K562 (cell line): ENCODE data around the gene TBC1D3B. TPM values are rescaled to one million over a fixed set of nuclear protein-coding genes. Genes with fewer than 3 reads are reported as not detected.

Experiments used
- ATAC-seq: fragments of 200-7000 bp; cut with Tn5 transposase; 3 replicates; pipeline ENCODE4 v1.9.1; 2020; ENCODE audit warnings: moderate library complexity
- BruUV-seq: library from RNA; stranded (reverse); fragments of 400-500 nt; replicated peaks from 2 replicates; lab custom pipeline; 2021; lab: Mats Ljungman, UMichigan
- CTCF ChIA-PET: fragments of 300-600 bp; formaldehyde crosslinking; extraction: SDS; loops from one replicate; lab custom pipeline; 2021; ENCODE audit warnings: low intra/inter-chr PET ratio; lab: Yijun Ruan, JAX
- POLR2A ChIA-PET: fragments of 300-600, 350-650 bp; sonication (Branson Sonifier 250); formaldehyde crosslinking; extraction: SDS; loops from one replicate; lab custom pipeline; 2021; ENCODE audit warnings: antibody characterized with exemption, inconsistent platforms; lab: Yijun Ruan, JAX
- DNase-seq, 4 experiments: peaks; one replicate each; pipeline versions ENCODE4 v3.0.0 to v3.0.0-alpha.2; 2011 to 2018; ENCODE audit warnings: low spot score in 3 of 4, mixed read lengths in 3 of 4; ENCODE audit errors: extremely low read depth in 1 of 4
- FAIRE-seq: peaks from 2 replicates; lab custom pipeline; 2011; peaks lifted over from hg19 to GRCh38; lab: Jason Lieb, UNC
- H2AFZ ChIP-seq: 2 replicates; pipeline ENCODE4 v1.6.0; 2011; ENCODE audit warnings: low read depth, low read length, control low read depth, inconsistent platforms
- H3K27ac ChIP-seq: fragments of 200-600 bp; 3 replicates; pipeline ENCODE4 v1.8.0; 2011; ENCODE audit warnings: low read depth, mild to moderate bottlenecking, control low read depth, inconsistent platforms, low read length, moderate library complexity, mixed read lengths; ENCODE audit errors: extremely low read depth
- H3K27me3 ChIP-seq, 2 experiments: fragments of 300-600 bp in 1 of 2; 2 replicates in 1 of 2; 3 replicates in 1 of 2; pipeline versions ENCODE4 v1.6.0 to v1.8.0; 2011; ENCODE audit warnings: inconsistent platforms in 2 of 2, low read length in 2 of 2, mild to moderate bottlenecking in 1 of 2, mixed read lengths in 1 of 2, moderate library complexity in 1 of 2; ENCODE audit not compliant: control insufficient read depth in 2 of 2, insufficient read depth in 2 of 2
- H3K36me3 ChIP-seq: fragments of 300-600 bp; 3 replicates; pipeline ENCODE4 v1.8.0; 2011; ENCODE audit warnings: mild to moderate bottlenecking, low read length, inconsistent platforms; ENCODE audit not compliant: control insufficient read depth, insufficient read depth
- H3K4me1 ChIP-seq, 2 experiments: fragments of 200-600 bp in 1 of 2; replicated peaks in 1 of 2; 2 replicates in 1 of 2; 3 replicates in 1 of 2; pipeline versions ENCODE4 v1.5.1 to v1.8.0; 2011; ENCODE audit warnings: inconsistent platforms in 2 of 2, low read length in 2 of 2, mild to moderate bottlenecking in 1 of 2, mixed read lengths in 1 of 2, moderate library complexity in 1 of 2; ENCODE audit not compliant: control insufficient read depth in 2 of 2, insufficient read depth in 2 of 2
- H3K4me2 ChIP-seq: 2 replicates; pipeline ENCODE4 v1.6.1; 2011; ENCODE audit warnings: low read length, control low read depth, inconsistent platforms, mixed read lengths; ENCODE audit not compliant: insufficient read depth
- H3K4me3 ChIP-seq: fragments of 200-600 bp; sonication (generic), shearing (Covaris generic); 2 replicates; pipeline ENCODE4 v1.5.1; 2016; ENCODE audit warnings: control low read depth, inconsistent platforms
- H3K79me2 ChIP-seq: fragments of 200-600 bp; 3 replicates; pipeline ENCODE4 v1.8.0; 2011; ENCODE audit warnings: low read length, inconsistent platforms; ENCODE audit not compliant: control insufficient read depth, insufficient read depth
- H3K9ac ChIP-seq, 2 experiments: 2 replicates each; pipeline versions ENCODE4 v1.6.0 to v1.6.1; 2011; ENCODE audit warnings: low read depth in 2 of 2, low read length in 2 of 2, control low read depth in 1 of 2, inconsistent platforms in 1 of 2, mild to moderate bottlenecking in 1 of 2, mixed read lengths in 1 of 2; ENCODE audit not compliant: insufficient read depth in 1 of 2
- H3K9me1 ChIP-seq: one replicate; pipeline ENCODE4 v1.6.0; 2011; ENCODE audit warnings: inconsistent platforms, mild to moderate bottlenecking, low read length, moderate library complexity; ENCODE audit not compliant: control insufficient read depth, insufficient read depth
- H3K9me3 ChIP-seq: replicated peaks from 2 replicates; pipeline ENCODE4 v1.5.1; 2011; ENCODE audit warnings: low read depth, low read length, inconsistent platforms; ENCODE audit not compliant: control insufficient read depth, insufficient read depth
- H4K20me1 ChIP-seq: replicated peaks from 2 replicates; pipeline ENCODE4 v1.6.1; 2011; ENCODE audit warnings: low read length, inconsistent platforms, mixed read lengths; ENCODE audit not compliant: control insufficient read depth, insufficient read depth
- HNRNPK ChIP-seq: fragments of 200-400 bp; formaldehyde crosslinking; IDR thresholded peaks from one replicate; pipeline ENCODE4 v1.6.1; 2018; ENCODE audit warnings: mild to moderate bottlenecking, low read depth, low read length; ENCODE audit not compliant: poor library complexity, severe bottlenecking
- NCOR1 ChIP-seq: fragments of 450-650 bp; IDR thresholded peaks from 2 replicates; pipeline ENCODE4 v1.6.1; 2016; ENCODE audit warnings: mild to moderate bottlenecking, moderate library complexity
- ZBTB7A ChIP-seq: IDR thresholded peaks from 2 replicates; pipeline ENCODE4 v1.6.1; 2011; ENCODE audit warnings: low read depth, mild to moderate bottlenecking, low read length, moderate library complexity, borderline replicate concordance; ENCODE audit not compliant: control insufficient read depth
- ZNF764 ChIP-seq: fragments of 250-450 bp; sonication (Bioruptor Pico); IDR thresholded peaks from 2 replicates; pipeline ENCODE4 v1.4.0; 2020; ENCODE audit warnings: low read depth, mild to moderate bottlenecking, moderate library complexity
- WGBS: fragments of 100-300 bp; shearing (Covaris generic); methylation state at CpG from one replicate; pipeline ENCODE4 v1.1.6; 2016; ENCODE audit warnings: low coverage, mixed read lengths; ENCODE audit not compliant: insufficient coverage; ENCODE audit errors: missing lambda C conversion rate; 5-methylcytosine and 5-hydroxymethylcytosine counted together
- in situ Hi-C: fragments of 300-500 bp; cut with MboI; formaldehyde crosslinking; loops from 4 replicates; pipeline ENCODE4 v1.15.0; 2018; ENCODE audit warnings: inconsistent platforms, mixed read lengths
- intact Hi-C: fragments of 100-400 bp; cut with micrococcal nuclease; formaldehyde crosslinking; loops from 2 replicates; pipeline ENCODE4 v1.14.2; 2022
- polyA plus RNA-seq, 8 experiments: library from polyadenylated mRNA; depleted of rRNA in 4 of 8; stranded (reverse) in 5 of 8; unstranded in 3 of 8; fragments of >200 nt; fragmentation: Nextera tagmentation in 2 of 8; fragmentation: Illumina TruSeq in 1 of 8; extraction: Ambion mirVana in 2 of 8; extraction: Trizol in 1 of 8; gene quantifications; 2 replicates each; pipeline versions ENCODE4 v1.2.1 to v1.2.3, GENCODE V29; 2011 to 2014; ENCODE audit warnings: inconsistent platforms in 1 of 8, missing spikeins in 1 of 8
- total RNA-seq, 7 experiments: library from RNA; depleted of rRNA in 6 of 7; stranded (reverse); fragments of >200 nt in 6 of 7; fragmentation: Illumina TruSeq in 2 of 7; extraction: Trizol in 2 of 7; gene quantifications; 2 replicates each; pipeline versions ENCODE4 v1.2.1 to v1.2.3, GENCODE V29; 2011 to 2021; ENCODE audit warnings: low replicate concordance in 1 of 7
- TF ChIP-seq, protein P1 (sequence below): fragments of 450-650 bp; IDR thresholded peaks from one replicate; pipeline ENCODE4 v1.6.1; 2018; ENCODE audit warnings: mild to moderate bottlenecking, moderate library complexity; ENCODE audit not compliant: partially characterized antibody

TBC1D3B gene
- total and polyA plus RNA-seq, 9 of the 15 experiments (the other 6 are each of a cell fraction or from before 2014, with no cell fraction given), result 0.29 to 0.60 TPM; not detected in 7

DNA sequence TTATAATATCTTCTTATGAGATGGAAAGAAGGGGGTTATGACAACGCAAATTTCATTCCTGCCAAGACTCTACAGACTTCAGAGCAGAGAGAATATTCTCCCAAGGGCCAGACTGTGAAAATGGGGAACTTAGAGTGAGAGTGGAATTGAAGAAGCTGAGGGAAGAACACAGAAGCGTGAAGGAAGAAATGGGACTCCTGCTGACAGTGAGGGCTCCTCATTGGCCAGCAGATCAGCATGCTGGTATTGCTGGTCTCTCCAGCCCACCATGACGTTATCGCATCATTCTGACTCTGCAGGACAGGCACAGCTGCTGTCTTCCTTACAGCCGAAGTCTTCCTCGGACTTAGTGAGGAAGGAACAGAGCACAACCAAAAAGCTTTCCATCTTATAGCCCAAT lies 48.5 kb downstream of the TBC1D3B start:
- no peaks in the 10 kb centered on the region for H3K36me3 ChIP-seq
- H3K9ac ChIP-seq, result no peak overlapping the region
- H3K27ac ChIP-seq, result no peak overlapping the region
- no peak for TF ChIP-seq ZBTB7A
- no peak for TF ChIP-seq ZNF764 (CRISPR knock-in tag)
- TF ChIP-seq HNRNPK, result no peak
- TF ChIP-seq, protein P1, sequence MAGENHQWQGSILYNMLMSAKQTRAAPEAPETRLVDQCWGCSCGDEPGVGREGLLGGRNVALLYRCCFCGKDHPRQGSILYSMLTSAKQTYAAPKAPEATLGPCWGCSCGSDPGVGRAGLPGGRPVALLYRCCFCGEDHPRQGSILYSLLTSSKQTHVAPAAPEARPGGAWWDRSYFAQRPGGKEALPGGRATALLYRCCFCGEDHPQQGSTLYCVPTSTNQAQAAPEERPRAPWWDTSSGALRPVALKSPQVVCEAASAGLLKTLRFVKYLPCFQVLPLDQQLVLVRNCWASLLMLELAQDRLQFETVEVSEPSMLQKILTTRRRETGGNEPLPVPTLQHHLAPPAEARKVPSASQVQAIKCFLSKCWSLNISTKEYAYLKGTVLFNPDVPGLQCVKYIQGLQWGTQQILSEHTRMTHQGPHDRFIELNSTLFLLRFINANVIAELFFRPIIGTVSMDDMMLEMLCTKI, result no peak
- TF ChIP-seq NCOR1, result no peak
- no peak for ATAC-seq
- in situ Hi-C loops (no loop called here), intact Hi-C loops (no loop called here)
- H3K9me3 ChIP-seq, result no peaks in the 10 kb centered on the region
- no peaks in the 10 kb centered on the region for H3K79me2 ChIP-seq
- no peaks in the 10 kb centered on the region for H4K20me1 ChIP-seq
- H3K9me1 ChIP-seq, result peaks cover 3% of the 10 kb centered on the region
- no peaks in the 10 kb centered on the region for H3K4me1 ChIP-seq
- no peak overlapping the region for H3K4me2 ChIP-seq
- no peak overlapping the region for H2AFZ ChIP-seq
- 0% methylated on average over 6 of the region's 6 CpGs for WGBS
- ChIA-PET CTCF (no interaction called here), POLR2A (interaction anchor here (0.6 to 1.9 kb wide), 2 partner anchors 10 to 491 kb away, joined by 4 to 9 read pairs; no protein-coding TSS in a partner anchor)
- DNase-seq, result no peak
- FAIRE-seq, result no peak
- H3K4me3 ChIP-seq, result no peak overlapping the region
- H3K27me3 ChIP-seq, result no peaks in the 10 kb centered on the region; a peak in 1 of 5 replicates
- no TSS peak for BruUV-seq
